GM12875 (cell line): ENCODE results near the gene ADPRH.
A peak's percentile ranks its signal among the peaks of the same experiment; 100 is the strongest.

Experiments used
- H3K4me3 ChIP-seq: one replicate; pipeline ENCODE4 v1.5.1; 2011; ENCODE audit warnings: low read depth, low read length, control low read depth
- TF ChIP-seq, protein P1 (sequence below): IDR thresholded peaks from 2 replicates; pipeline ENCODE4 v1.5.1; 2011; ENCODE audit warnings: low read depth, mild to moderate bottlenecking, control low read depth, inconsistent platforms, low read length, moderate library complexity, borderline replicate concordance; ENCODE audit not compliant: insufficient read depth

Gene ADPRH

DNA sequence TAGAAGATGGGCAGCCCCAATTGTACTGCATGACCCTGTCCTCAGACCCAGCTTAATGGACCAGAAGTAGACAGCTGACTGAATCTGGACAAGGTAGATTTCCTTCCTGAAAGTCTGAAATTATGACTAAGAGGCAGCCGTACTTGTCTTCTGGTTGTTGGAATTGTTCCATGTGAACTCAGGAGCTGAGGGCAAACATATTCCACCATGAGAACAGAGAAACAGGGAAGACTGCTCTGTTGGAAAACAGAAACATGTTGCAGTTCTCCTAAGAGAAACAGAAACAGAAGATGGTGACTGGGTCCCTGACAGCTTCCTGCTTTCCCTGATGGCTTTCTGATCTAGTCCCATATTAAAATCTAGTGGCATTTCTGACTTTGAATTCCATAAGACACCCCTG is 57.0 kb downstream of the ADPRH start:
- H3K4me3 ChIP-seq, result no peak overlapping the region
- TF ChIP-seq, protein P1, sequence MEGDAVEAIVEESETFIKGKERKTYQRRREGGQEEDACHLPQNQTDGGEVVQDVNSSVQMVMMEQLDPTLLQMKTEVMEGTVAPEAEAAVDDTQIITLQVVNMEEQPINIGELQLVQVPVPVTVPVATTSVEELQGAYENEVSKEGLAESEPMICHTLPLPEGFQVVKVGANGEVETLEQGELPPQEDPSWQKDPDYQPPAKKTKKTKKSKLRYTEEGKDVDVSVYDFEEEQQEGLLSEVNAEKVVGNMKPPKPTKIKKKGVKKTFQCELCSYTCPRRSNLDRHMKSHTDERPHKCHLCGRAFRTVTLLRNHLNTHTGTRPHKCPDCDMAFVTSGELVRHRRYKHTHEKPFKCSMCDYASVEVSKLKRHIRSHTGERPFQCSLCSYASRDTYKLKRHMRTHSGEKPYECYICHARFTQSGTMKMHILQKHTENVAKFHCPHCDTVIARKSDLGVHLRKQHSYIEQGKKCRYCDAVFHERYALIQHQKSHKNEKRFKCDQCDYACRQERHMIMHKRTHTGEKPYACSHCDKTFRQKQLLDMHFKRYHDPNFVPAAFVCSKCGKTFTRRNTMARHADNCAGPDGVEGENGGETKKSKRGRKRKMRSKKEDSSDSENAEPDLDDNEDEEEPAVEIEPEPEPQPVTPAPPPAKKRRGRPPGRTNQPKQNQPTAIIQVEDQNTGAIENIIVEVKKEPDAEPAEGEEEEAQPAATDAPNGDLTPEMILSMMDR, result no peak

DNA sequence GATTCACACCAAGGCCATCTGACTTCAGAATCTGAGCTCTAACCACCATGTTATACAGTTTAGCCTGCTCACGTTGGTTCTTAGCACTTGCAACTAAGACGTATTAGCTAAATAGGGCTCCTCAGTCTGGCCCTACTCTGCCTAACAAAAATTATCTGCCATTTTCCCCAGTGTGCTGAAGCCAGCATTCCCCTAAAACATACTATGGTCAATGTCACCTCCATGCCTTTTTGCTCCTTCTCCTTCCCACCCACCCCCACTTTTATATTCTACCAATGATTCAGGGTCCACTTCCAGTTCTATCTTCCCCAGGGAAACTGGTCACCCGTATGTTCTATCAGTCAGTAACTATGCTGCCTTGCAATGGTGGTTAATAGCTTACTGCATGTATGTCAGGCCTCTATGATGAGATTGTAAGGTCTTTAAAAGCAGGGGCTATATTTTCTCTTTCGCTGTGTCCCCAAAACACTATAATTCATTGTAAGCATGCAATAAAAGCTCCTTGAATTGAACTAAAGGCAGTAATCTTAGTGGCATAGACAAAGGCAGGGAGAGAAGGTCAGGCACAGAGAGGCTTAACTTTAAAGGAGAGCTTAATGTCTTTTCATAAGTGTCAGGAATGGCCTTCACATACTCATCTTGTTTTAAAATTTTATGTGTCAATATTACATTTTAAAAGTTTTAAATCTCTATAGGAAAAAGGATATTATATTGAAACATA is 57.8 kb downstream of the ADPRH start:
- H3K4me3 ChIP-seq, result no peak overlapping the region
- TF ChIP-seq, protein P1, result no peak

DNA sequence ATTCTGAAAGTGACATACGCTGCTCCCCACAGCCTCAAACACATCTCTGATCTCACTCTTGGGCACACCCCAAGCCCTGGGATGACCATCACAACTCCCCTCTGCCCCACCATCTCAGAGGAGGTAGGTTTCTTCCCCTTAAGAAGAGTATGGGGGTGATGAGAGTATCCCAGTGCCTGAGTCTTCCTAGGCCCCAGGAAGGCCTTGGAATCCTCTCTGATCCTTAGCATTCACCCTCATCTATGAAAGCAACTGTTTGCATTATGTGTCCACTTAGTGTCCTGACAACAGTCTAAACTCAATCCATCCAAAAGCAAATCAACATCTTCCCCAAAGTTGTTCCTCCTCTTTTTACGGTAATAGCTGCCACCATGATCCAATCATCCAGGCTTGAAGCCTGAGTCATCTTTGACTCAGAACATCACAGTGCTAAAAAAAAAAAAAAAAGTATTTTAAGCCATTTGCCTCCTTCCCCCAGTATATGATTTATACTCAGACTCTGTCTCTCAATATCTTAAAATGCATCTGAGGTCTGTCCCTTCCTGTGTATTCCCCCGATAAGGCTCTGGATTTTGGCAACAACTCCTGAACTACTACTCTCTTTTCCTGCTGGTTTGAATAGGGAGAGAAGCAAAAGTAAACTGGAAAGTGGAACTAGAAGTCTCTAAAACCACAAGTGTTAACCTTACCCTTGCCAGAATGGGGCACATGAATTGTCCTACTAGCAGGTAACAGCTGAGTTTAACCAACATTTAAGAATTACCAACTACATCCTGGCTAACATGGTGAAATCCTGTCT is 58.6 kb downstream of the ADPRH start:
- TF ChIP-seq, protein P1, result no peak
- peak overlapping the region; percentile 6 for H3K4me3 ChIP-seq
